T-cell (primary cell): Measurements from ENCODE around the gene CLSTN2. TPM values are rescaled to one million over a fixed set of nuclear protein-coding genes. Genes with fewer than 3 reads are reported as not detected.

Source experiments
- ATAC-seq, 4 experiments: fragments of 200-7000 bp in 3 of 4; fragments of 150-1000 bp in 1 of 4; cut with Tn5 transposase; replicated peaks in 1 of 4; 1 replicate in 3 of 4; 2 replicates in 1 of 4; pipeline ENCODE4 v1.10.0; 2021; ENCODE audit warnings: moderate library complexity in 3 of 4, mild to moderate bottlenecking in 2 of 4, moderate number of reproducible peaks in 1 of 4
- CTCF ChIA-PET, 2 donors: fragments of 300-600 bp; sonication (Branson Sonifier 250); formaldehyde crosslinking; loops; one replicate each; lab custom pipeline; 2022; ENCODE audit warnings: antibody characterized with exemption in 2 of 2; lab: Charles Lee
- POLR2A ChIA-PET, 2 donors: fragments of 300-600 bp; sonication (Branson Sonifier 250); formaldehyde crosslinking; loops; one replicate each; lab custom pipeline; 2022; ENCODE audit warnings: antibody characterized with exemption in 2 of 2; lab: Charles Lee
- DNase-seq, 35 experiments: peaks; one replicate each; pipeline versions ENCODE4 v3.0.0 to v3.0.0-alpha.2; 2013 to 2023
- H3K27ac ChIP-seq: one replicate; pipeline ENCODE4 v1.5.1; 2013; ENCODE audit warnings: low read length
- H3K27me3 ChIP-seq, 2 experiments: replicated peaks in 1 of 2; 1 replicate in 1 of 2; 2 replicates in 1 of 2; pipeline versions ENCODE4 v1.6.1 to v1.7.0; 2013; ENCODE audit warnings: low read length in 1 of 2, mixed read lengths in 1 of 2; ENCODE audit not compliant: control insufficient read depth in 2 of 2, insufficient read depth in 2 of 2; ENCODE audit errors: extremely low read depth in 1 of 2
- H3K36me3 ChIP-seq, 2 donors: 1 replicate in 1 of 2; 2 replicates in 1 of 2; pipeline versions ENCODE4 v1.6.1 to v1.7.0; 2013; ENCODE audit warnings: low read length in 1 of 2; ENCODE audit not compliant: control insufficient read depth in 2 of 2, insufficient read depth in 1 of 2; ENCODE audit errors: extremely low read depth in 1 of 2
- H3K4me1 ChIP-seq, 2 experiments: 1 replicate in 1 of 2; 2 replicates in 1 of 2; pipeline versions ENCODE4 v1.6.1 to v1.7.0; 2013; ENCODE audit warnings: low read length in 2 of 2, mixed read lengths in 1 of 2; ENCODE audit not compliant: insufficient read depth in 2 of 2, control insufficient read depth in 1 of 2; ENCODE audit errors: extremely low read depth in 1 of 2
- H3K4me3 ChIP-seq, 2 donors: 1 replicate in 1 of 2; 2 replicates in 1 of 2; pipeline versions ENCODE4 v1.5.1 to v1.7.0; 2013; ENCODE audit warnings: mild to moderate bottlenecking in 2 of 2, low read length in 1 of 2, moderate library complexity in 1 of 2; ENCODE audit not compliant: control insufficient read depth in 1 of 2; ENCODE audit errors: extremely low read depth in 1 of 2
- H3K9me3 ChIP-seq: 2 replicates; pipeline ENCODE4 v1.7.0; 2013
- H3K27ac Mint-ChIP-seq, 2 donors: one replicate each; pipeline ENCODE4 v1.8.0; 2020 to 2021; ENCODE audit warnings: mild to moderate bottlenecking in 2 of 2, mixed read lengths in 2 of 2
- H3K27me3 Mint-ChIP-seq, 2 donors: one replicate each; pipeline ENCODE4 v1.8.0; 2021 to 2022; ENCODE audit warnings: mixed read lengths in 2 of 2
- H3K36me3 Mint-ChIP-seq: one replicate; pipeline ENCODE4 v1.8.0; 2021; ENCODE audit warnings: mixed read lengths
- H3K4me1 Mint-ChIP-seq, 3 donors: one replicate each; pipeline ENCODE4 v1.8.0; 2020 to 2022; ENCODE audit warnings: mixed read lengths in 3 of 3, mild to moderate bottlenecking in 1 of 3
- H3K4me3 Mint-ChIP-seq, 3 donors: one replicate each; pipeline ENCODE4 v1.8.0; 2020 to 2022; ENCODE audit warnings: mild to moderate bottlenecking in 3 of 3, mixed read lengths in 3 of 3, moderate library complexity in 3 of 3
- H3K9me3 Mint-ChIP-seq, 3 donors: one replicate each; pipeline ENCODE4 v1.8.0; 2020 to 2022; ENCODE audit warnings: mixed read lengths in 3 of 3
- WGBS: methylation state at CpG from one replicate; pipeline ENCODE4 v1.1.5; 2013; ENCODE audit warnings: missing lambda C conversion rate; ENCODE audit not compliant: insufficient coverage; 5-methylcytosine and 5-hydroxymethylcytosine counted together
- total RNA-seq, 35 experiments: library from RNA in 6 of 35; stranded (reverse) in 6 of 35; fragments of 120-200 nt in 1 of 35; gene quantifications; one replicate each; pipeline versions ENCODE4 v1.2.1 to v1.2.4 and lab custom pipeline; 2013 to 2026

The CLSTN2 gene
- total RNA-seq, 5 donors from 2014 or later (not counting 1 experiment from before 2014, with no cell fraction given) = under 0.01 to 0.12 (median 0.03) TPM; not detected in 2

DNA sequence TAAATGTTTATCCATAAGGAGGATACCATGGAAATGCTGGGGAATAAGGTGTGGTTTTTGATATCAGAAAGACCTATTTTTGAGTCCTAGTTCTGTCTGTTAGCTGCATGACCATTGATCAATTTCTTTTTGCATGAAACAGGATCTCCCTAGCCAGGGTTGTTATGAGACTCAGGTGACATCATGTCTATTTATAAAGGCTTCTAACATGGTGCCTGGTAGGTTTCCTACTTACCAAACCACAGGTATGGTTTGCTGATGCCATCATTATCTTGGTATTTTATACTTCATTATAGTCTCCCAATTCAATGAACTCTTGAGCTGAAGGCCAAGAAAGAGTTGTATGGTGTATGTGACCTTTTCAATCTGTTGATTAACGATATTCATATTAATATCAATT, 144.0 kb downstream of the CLSTN2 start:
- CTCF ChIA-PET = no interaction called here
- H3K27me3 Mint-ChIP-seq = peaks cover 0 to 6% of the 10 kb centered on the region in 2 donors
- POLR2A ChIA-PET = no interaction called here

DNA sequence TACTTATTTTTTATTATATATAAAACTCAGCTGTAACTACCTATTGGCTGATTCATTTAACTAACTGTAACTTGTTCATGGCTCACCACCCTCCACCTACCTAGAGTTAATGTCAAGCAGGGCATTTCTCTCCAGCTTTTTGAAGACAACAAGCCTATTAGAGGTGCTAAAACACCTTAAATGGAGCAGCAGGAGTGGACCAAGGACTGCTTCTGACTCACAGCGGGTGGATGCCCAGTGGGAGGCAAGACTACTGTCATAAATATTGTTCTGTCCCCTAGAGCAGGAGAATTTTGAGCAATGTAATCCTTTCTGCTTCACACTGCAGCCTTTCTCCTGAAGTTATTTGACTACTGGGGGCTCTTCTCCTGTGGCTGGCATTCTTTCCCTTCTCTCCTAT, 146.9 kb downstream of the CLSTN2 start:
- Mint-ChIP-seq H3K9me3 (no peaks in the 10 kb centered on the region), H3K4me3 (no peak overlapping the region), H3K4me1 (no peaks in the 10 kb centered on the region), H3K27me3 (peaks cover 2 to 4% of the 10 kb centered on the region in 2 donors), H3K36me3 (no peaks in the 10 kb centered on the region), H3K27ac (no peak overlapping the region)
- H3K4me3 ChIP-seq = no peak overlapping the region
- WGBS = 75% methylated on average over 1 of the region's 1 CpG
- no peak for ATAC-seq
- H3K9me3 ChIP-seq = no peaks in the 10 kb centered on the region
- no peak overlapping the region for H3K27ac ChIP-seq
- no peak for DNase-seq
- CTCF ChIA-PET = interaction anchor here in 1 of 2 donors (0.6 kb wide), 1 partner anchor 16 kb away, joined by 4 read pairs; no protein-coding TSS in a partner anchor
- no peaks in the 10 kb centered on the region for H3K4me1 ChIP-seq
- no peaks in the 10 kb centered on the region for H3K36me3 ChIP-seq
- no peaks in the 10 kb centered on the region for H3K27me3 ChIP-seq
- POLR2A ChIA-PET = no interaction called here

More for the DNA sequence above, 144.0 kb downstream of the CLSTN2 start:
- Mint-ChIP-seq H3K36me3 (no peaks in the 10 kb centered on the region), H3K4me3 (no peak overlapping the region), H3K4me1 (no peaks in the 10 kb centered on the region), H3K9me3 (no peaks in the 10 kb centered on the region), H3K27ac (no peak overlapping the region)
- H3K27ac ChIP-seq = no peak overlapping the region
- H3K4me1 ChIP-seq = no peaks in the 10 kb centered on the region
- H3K9me3 ChIP-seq = no peaks in the 10 kb centered on the region
- no peaks in the 10 kb centered on the region for H3K27me3 ChIP-seq
- no CpG with 5 or more reads among the region's 1 CpG for WGBS
- no peak overlapping the region for H3K4me3 ChIP-seq
- H3K36me3 ChIP-seq = no peaks in the 10 kb centered on the region
- DNase-seq (no peak), ATAC-seq (no peak)

DNA sequence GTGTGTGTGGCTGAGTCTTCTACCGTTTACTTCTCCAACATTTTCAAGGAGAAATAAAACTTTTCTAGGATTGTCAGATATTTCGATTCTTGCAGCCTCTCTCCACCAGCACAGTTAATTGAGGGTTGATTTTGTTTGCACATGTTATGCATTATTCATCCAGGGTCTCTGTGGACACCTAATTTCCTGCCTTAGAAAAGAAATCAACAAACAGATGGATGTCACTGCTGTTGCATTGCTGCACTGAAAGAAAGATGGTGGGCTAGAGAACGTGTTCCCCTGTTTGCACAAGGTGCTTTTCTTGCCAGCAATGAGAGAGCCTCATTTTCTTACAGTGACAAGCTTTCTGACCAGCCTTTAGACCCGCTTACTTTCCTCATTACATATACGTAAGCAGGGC, 150.0 kb downstream of the CLSTN2 start:
- H3K36me3 ChIP-seq = no peaks in the 10 kb centered on the region
- Mint-ChIP-seq H3K36me3 (no peaks in the 10 kb centered on the region), H3K27ac (no peak overlapping the region), H3K27me3 (peaks cover 2 to 5% of the 10 kb centered on the region in 2 donors), H3K9me3 (no peaks in the 10 kb centered on the region), H3K4me3 (no peak overlapping the region), H3K4me1 (no peaks in the 10 kb centered on the region)
- H3K27ac ChIP-seq = no peak overlapping the region
- CTCF ChIA-PET = no interaction called here
- POLR2A ChIA-PET = no interaction called here
- no peaks in the 10 kb centered on the region for H3K4me1 ChIP-seq
- H3K9me3 ChIP-seq = no peaks in the 10 kb centered on the region
- WGBS = no CpG with 5 or more reads among the region's 5 CpGs
- ATAC-seq = no peak
- H3K4me3 ChIP-seq = no peak overlapping the region
- no peak for DNase-seq
- no peaks in the 10 kb centered on the region for H3K27me3 ChIP-seq

DNA sequence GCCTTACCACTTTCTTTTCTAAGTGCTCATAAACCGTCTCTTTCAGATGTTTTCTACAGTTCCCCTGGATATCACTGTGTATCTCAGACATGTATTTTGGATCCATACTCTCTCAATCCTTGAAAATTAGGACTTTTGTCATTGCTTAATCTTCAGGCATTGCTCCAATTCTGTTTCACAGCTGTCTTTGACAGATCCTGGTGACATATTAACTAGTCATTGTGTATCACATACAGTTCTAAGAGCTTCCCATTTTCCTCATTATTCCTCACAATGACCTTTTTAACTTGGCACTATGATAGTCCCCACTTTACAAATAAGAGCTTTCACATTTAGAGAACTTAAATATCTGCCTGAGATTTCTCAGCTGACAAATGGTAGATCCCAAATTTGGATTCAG, 151.7 kb downstream of the CLSTN2 start:
- CTCF ChIA-PET = no interaction called here
- H3K4me3 Mint-ChIP-seq = no peak overlapping the region

DNA sequence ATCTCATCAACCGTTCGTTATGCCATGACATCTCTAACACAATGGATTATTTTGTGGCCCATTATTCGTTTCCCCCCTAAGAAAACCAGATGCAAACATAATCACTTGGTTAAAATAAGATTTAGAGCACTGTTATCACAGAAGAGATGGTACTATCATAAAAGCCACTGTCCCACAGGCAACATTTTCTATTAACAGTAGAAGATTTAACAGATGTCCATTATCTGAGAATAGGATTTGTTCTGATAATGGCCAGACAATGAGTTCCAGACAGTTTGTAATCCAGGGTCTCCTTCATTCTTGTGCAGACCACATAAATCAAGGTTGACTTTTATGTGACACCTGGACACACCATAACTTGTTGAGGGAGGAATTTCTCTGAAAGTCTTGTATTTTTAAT, 153.1 kb downstream of the CLSTN2 start:
- Mint-ChIP-seq H3K9me3 (peaks cover 0 to 5% (median 0%) of the 10 kb centered on the region in 3 donors), H3K36me3 (no peaks in the 10 kb centered on the region), H3K27me3 (peaks cover 0 to 9% of the 10 kb centered on the region in 2 donors), H3K27ac (no peak overlapping the region), H3K4me1 (no peaks in the 10 kb centered on the region), H3K4me3 (no peak overlapping the region)
- Histone ChIP-seq H3K4me1 (no peaks in the 10 kb centered on the region), H3K27ac (no peak overlapping the region), H3K36me3 (no peaks in the 10 kb centered on the region), H3K4me3 (no peak overlapping the region), H3K27me3 (peaks cover 0 to 5% of the 10 kb centered on the region in 2 experiments), H3K9me3 (no peaks in the 10 kb centered on the region)
- ChIA-PET CTCF (no interaction called here), POLR2A (no interaction called here)
- DNase-seq = no peak
- no CpG with 5 or more reads among the region's 3 CpGs for WGBS
- no peak for ATAC-seq

More for the DNA sequence above, 151.7 kb downstream of the CLSTN2 start:
- 40% methylated on average over 1 of the region's 1 CpG for WGBS
- Histone ChIP-seq H3K4me3 (no peak overlapping the region), H3K27me3 (no peaks in the 10 kb centered on the region), H3K9me3 (no peaks in the 10 kb centered on the region), H3K36me3 (no peaks in the 10 kb centered on the region), H3K4me1 (no peaks in the 10 kb centered on the region), H3K27ac (no peak overlapping the region)
- Mint-ChIP-seq H3K9me3 (peaks cover 0 to 5% (median 0%) of the 10 kb centered on the region in 3 donors), H3K27me3 (peaks cover 2 to 9% of the 10 kb centered on the region in 2 donors), H3K27ac (no peak overlapping the region), H3K36me3 (no peaks in the 10 kb centered on the region), H3K4me1 (no peaks in the 10 kb centered on the region)
- POLR2A ChIA-PET = no interaction called here
- DNase-seq (no peak), ATAC-seq (no peak)

DNA sequence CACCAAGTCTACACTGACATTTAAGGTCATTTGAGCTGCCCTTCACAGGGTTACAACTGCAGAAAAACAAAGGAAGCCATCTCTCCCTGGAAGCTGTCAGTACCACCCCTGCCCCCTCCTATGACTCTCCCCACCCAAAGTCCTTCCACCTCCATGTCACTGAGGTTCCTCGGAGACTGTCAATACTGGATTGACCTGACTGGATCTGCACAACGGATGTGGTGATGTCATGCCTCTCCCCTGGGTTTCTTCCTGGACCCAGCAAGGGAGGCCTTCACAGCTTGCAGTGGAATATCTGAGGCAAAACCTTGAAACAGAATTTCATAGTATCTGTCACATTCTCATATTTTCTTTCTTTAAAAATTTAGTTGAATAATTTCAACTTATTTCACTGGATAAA, 153.5 kb downstream of the CLSTN2 start:
- ChIA-PET CTCF (no interaction called here), POLR2A (no interaction called here)
- no peak overlapping the region for H3K27ac ChIP-seq
- H3K9me3 ChIP-seq = no peaks in the 10 kb centered on the region
- H3K36me3 ChIP-seq = no peaks in the 10 kb centered on the region
- Mint-ChIP-seq H3K4me3 (no peak overlapping the region), H3K27me3 (peaks cover 0 to 13% of the 10 kb centered on the region in 2 donors), H3K4me1 (no peaks in the 10 kb centered on the region), H3K27ac (no peak overlapping the region), H3K9me3 (peaks cover 0 to 5% (median 0%) of the 10 kb centered on the region in 3 donors), H3K36me3 (no peaks in the 10 kb centered on the region)
- WGBS = 52% methylated on average over 2 of the region's 2 CpGs
- H3K4me3 ChIP-seq = no peak overlapping the region
- peaks cover 0 to 5% of the 10 kb centered on the region in 2 experiments for H3K27me3 ChIP-seq
- ATAC-seq = no peak
- H3K4me1 ChIP-seq = no peaks in the 10 kb centered on the region
- no peak for DNase-seq
